Activated CD4-positive, alpha-beta memory T cell treated with anti-CD3 and anti-CD28 coated beads for 36 hours (primary cell): ENCODE data around the gene WDR86. TPM values are rescaled to one million over a fixed set of nuclear protein-coding genes. Genes with fewer than 3 reads are reported as not detected.

Source experiments
- CTCF ChIA-PET: fragments of 350-600 bp; sonication (Branson Sonifier 250); formaldehyde crosslinking; loops from one replicate; lab custom pipeline; 2021; ENCODE audit warnings: antibody characterized with exemption, inconsistent platforms; lab: Charles Lee
- POLR2A ChIA-PET: fragments of 350-600 bp; sonication (Branson Sonifier 250); formaldehyde crosslinking; loops from one replicate; lab custom pipeline; 2021; ENCODE audit warnings: antibody characterized with exemption; lab: Charles Lee
- DNase-seq: peaks from one replicate; pipeline ENCODE4 v3.0.0-alpha.2; 2020
- H3K27ac Mint-ChIP-seq: one replicate; pipeline ENCODE4 v1.8.0; 2021; ENCODE audit warnings: mixed read lengths
- H3K27me3 Mint-ChIP-seq: one replicate; pipeline ENCODE4 v1.8.0; 2021; ENCODE audit warnings: mixed read lengths
- H3K36me3 Mint-ChIP-seq: one replicate; pipeline ENCODE4 v1.8.0; 2021; ENCODE audit warnings: mixed read lengths
- H3K4me1 Mint-ChIP-seq: one replicate; pipeline ENCODE4 v1.8.0; 2021; ENCODE audit warnings: low read depth, mixed read lengths
- H3K4me3 Mint-ChIP-seq: one replicate; pipeline ENCODE4 v1.8.0; 2021; ENCODE audit warnings: mild to moderate bottlenecking, mixed read lengths
- H3K9me3 Mint-ChIP-seq: one replicate; pipeline ENCODE4 v1.8.0; 2021; ENCODE audit warnings: mixed read lengths
- intact Hi-C: fragments of 100-400 bp; cut with micrococcal nuclease; formaldehyde crosslinking; loops from one replicate; pipeline ENCODE4 v1.15.1; 2023
- total RNA-seq, 2 experiments: library from RNA; stranded (reverse); gene quantifications; one replicate each; pipeline ENCODE4 v1.2.3, GENCODE V29; 2021

The WDR86 gene
- total RNA-seq, 2 experiments from 2014 or later = 0.17 to 0.43 TPM

DNA sequence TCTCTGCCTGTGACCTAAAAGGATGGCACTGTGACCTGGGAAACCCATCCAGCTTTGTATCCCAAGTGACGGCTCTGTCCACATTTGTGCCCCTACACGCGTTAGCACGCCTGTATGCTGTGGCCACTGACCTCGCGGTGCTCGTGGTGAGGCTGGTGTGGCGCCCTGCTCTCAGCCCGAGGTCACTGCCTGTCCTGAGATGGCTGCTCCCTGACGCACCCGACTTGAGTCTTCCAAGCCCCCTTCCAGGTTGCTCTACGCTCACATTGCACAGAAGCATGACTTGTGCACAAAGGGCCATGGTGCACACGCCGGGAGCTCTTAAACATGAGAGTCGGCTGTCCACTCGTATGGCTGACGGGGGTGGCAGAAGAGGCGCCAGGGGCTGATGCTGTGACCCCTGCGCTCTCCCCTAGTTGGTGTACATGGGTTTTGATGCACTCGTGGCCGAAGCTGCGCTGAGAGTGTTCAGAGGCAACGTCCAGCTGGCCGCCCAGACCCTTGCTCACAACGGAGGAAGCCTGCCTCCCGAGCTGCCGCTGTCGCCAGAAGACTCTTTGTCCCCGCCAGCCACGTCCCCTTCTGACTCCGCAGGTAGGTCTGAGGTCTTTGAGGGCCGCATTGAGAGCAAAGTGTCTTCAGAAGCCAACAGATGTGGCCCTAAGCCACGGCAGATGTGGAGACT is 33.5 kb downstream of the WDR86 start:
- Mint-ChIP-seq H3K36me3 (peaks cover 3% of the 10 kb centered on the region), H3K27me3 (no peaks in the 10 kb centered on the region), H3K4me1 (no peaks in the 10 kb centered on the region), H3K4me3 (no peak overlapping the region), H3K27ac (no peak overlapping the region), H3K9me3 (no peaks in the 10 kb centered on the region)
- ChIA-PET POLR2A (no interaction called here), CTCF (interaction anchor here (15.1 kb wide), 1 partner anchor 71 kb away, joined by 384 read pairs; the partner anchor contains the start of gene CRYGN)
- intact Hi-C loops = no loop called here
- DNase-seq = no peak

DNA sequence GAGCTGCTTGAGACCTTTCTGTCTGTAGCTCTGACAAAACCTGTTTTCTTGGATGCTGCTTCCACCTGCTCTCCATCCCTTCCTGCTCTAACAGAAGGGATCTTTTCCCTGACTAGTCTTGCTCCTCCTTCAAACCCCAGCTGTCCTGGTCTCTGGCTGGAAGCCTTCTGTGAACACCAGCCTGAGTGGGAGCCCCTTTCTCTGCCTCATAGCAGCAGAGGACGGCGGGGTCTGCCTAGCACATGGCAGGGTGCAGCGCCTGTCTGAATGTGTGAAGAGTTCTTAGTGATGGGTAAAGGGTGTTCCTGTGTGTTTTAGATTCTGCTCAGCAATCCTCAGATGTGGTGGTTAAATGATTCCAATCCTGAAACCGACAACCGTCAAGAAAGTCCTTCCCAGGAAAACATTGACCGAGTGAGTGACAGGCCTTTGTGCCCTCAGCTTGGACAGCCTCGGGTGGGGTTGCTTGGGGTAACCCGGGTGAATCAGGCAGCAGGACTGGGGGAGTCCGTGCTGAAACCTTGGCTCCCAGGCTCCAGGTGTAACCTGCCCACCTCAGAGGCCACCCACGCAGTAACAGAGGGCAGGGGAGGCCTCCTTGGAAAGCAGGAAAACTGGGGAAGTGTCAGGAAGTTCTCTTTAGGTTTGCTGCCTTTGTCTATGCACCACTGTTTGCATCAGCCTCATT is 34.2 kb downstream of the WDR86 start:
- Mint-ChIP-seq H3K27me3 (no peaks in the 10 kb centered on the region), H3K27ac (no peak overlapping the region), H3K4me3 (no peak overlapping the region), H3K4me1 (no peaks in the 10 kb centered on the region), H3K9me3 (no peaks in the 10 kb centered on the region), H3K36me3 (peaks cover 6% of the 10 kb centered on the region)
- ChIA-PET CTCF (interaction anchor here (15.1 kb wide), 1 partner anchor 71 kb away, joined by 384 read pairs; the partner anchor contains the start of gene CRYGN), POLR2A (no interaction called here)
- intact Hi-C loops = no loop called here
- no peak for DNase-seq

GRCh38 chr7:151374726-151375125 is 35.1 kb downstream of the WDR86 start:
- Mint-ChIP-seq H3K9me3 (no peaks in the 10 kb centered on the region), H3K36me3 (peaks cover 9% of the 10 kb centered on the region), H3K4me1 (no peaks in the 10 kb centered on the region), H3K27ac (no peak overlapping the region), H3K27me3 (no peaks in the 10 kb centered on the region), H3K4me3 (no peak overlapping the region)
- no peak for DNase-seq
- intact Hi-C loops = no loop called here
- POLR2A ChIA-PET = no interaction called here
- CTCF ChIA-PET = interaction anchor here (15.1 kb wide), 1 partner anchor 72 kb away, joined by 384 read pairs; the partner anchor contains the start of gene CRYGN

DNA sequence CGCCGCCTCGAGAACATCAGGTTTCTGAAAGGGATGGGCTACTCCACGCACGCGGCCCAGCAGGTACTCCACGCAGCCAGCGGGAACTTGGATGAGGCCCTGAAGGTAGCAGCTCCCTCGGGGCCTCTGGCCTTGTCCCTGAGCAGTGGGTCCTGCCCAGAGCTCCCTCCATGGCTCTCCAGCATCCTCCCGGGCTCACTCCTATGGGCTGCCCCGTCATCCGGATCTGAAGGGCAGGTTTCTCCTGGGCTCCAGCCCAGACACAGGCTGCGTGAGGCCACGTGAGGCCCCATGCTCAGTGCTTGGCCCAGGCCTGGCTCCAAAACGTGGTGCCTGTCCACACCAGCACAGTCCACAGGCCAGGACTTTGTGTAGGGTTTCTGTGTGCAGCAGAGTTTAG is 35.7 kb downstream of the WDR86 start:
- DNase-seq = no peak
- intact Hi-C loops = no loop called here
- no peaks in the 10 kb centered on the region for H3K9me3 Mint-ChIP-seq
- no peak overlapping the region for H3K27ac Mint-ChIP-seq
- no peaks in the 10 kb centered on the region for H3K27me3 Mint-ChIP-seq
- H3K36me3 Mint-ChIP-seq = peaks cover 9% of the 10 kb centered on the region
- POLR2A ChIA-PET = no interaction called here
- no peaks in the 10 kb centered on the region for H3K4me1 Mint-ChIP-seq
- H3K4me3 Mint-ChIP-seq = no peak overlapping the region
- CTCF ChIA-PET = interaction anchor here (15.1 kb wide), 1 partner anchor 73 kb away, joined by 384 read pairs; the partner anchor contains the start of gene CRYGN

GRCh38 chr7:151373599-151373998 is 36.2 kb downstream of the WDR86 start:
- no peaks in the 10 kb centered on the region for H3K27me3 Mint-ChIP-seq
- H3K9me3 Mint-ChIP-seq = no peaks in the 10 kb centered on the region
- H3K4me1 Mint-ChIP-seq = no peaks in the 10 kb centered on the region
- ChIA-PET CTCF (interaction anchor here (15.1 kb wide), 1 partner anchor 73 kb away, joined by 384 read pairs; the partner anchor contains the start of gene CRYGN), POLR2A (no interaction called here)
- intact Hi-C loops = no loop called here
- no peak overlapping the region for H3K4me3 Mint-ChIP-seq
- no peak overlapping the region for H3K27ac Mint-ChIP-seq
- peaks cover 9% of the 10 kb centered on the region for H3K36me3 Mint-ChIP-seq
- DNase-seq = no peak

DNA sequence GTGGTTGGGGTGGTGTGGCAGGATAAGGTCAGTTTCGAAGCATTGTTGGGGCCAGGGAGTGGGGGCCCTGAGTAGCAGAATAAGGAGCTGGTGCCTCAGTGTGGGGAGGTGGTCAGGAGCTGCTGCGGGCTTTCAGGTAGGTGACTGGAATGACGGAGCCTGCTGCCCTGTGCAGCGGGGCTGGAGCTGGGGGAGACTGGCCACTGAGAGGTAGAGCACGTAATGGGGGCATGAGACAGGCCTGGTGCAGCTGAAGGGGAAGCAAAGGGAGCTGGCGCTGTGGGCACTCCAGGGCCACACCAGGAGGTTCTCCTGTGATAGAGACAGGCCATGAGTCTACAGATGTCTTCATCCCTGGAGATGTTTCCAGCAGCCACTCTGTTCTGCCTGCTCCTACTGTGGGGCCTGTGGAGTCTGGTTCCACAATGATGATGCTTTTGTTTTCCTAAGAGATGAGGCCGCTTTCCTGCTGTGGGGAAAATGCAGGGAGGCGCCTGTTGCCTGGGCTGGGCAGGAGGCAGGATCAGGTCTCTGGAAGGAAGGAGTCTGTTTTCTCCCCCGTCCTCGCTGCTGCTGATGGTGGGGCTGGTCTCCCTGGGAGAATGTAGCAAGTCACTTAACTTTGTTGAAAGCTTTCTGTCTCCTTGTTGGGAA is 37.1 kb downstream of the WDR86 start:
- Mint-ChIP-seq H3K9me3 (no peaks in the 10 kb centered on the region), H3K36me3 (peaks cover 9% of the 10 kb centered on the region), H3K27me3 (no peaks in the 10 kb centered on the region), H3K4me3 (no peak overlapping the region), H3K4me1 (peaks cover 5% of the 10 kb centered on the region), H3K27ac (no peak overlapping the region)
- intact Hi-C loops = no loop called here
- POLR2A ChIA-PET = interaction anchor here (1.0 kb wide), 1 partner anchor 11 kb away, joined by 3 read pairs; no protein-coding TSS in a partner anchor
- CTCF ChIA-PET = interaction anchor here (15.1 kb wide), 1 partner anchor 74 kb away, joined by 384 read pairs; the partner anchor contains the start of gene CRYGN
- peak; percentile 3 for DNase-seq

DNA sequence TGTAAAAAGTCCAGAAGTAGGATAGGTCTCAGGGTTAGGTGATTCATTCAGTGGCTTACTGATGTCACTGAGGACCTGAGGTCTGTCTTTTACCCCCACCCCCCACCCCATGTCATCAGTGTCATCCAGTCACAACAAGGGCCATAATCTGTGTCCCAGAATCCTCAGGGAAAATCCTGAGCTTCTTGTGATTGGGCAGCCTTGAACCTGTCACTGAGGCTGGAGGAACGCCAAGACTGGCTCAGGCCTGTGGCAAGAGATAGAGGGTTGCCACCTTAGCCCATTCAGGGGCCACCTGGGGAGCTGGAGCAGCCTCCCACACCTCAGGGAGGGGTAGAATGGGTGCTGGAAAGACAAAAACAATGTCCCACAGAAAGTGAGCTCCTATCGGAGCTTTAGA is 38.6 kb downstream of the WDR86 start:
- H3K36me3 Mint-ChIP-seq = peaks cover 9% of the 10 kb centered on the region
- H3K4me3 Mint-ChIP-seq = no peak overlapping the region
- ChIA-PET POLR2A (interaction anchor here (0.6 kb wide), 1 partner anchor 12 kb away, joined by 3 read pairs; no protein-coding TSS in a partner anchor), CTCF (interaction anchor here (1.5 to 15.1 kb wide), 5 partner anchors 15 to 388 kb away, joined by 3 to 384 read pairs (median 7); partner anchors contain the start of gene CRYGN)
- DNase-seq = no peak
- no peak overlapping the region for H3K27ac Mint-ChIP-seq
- intact Hi-C loops = no loop called here
- peaks cover 5% of the 10 kb centered on the region for H3K4me1 Mint-ChIP-seq
- H3K9me3 Mint-ChIP-seq = no peaks in the 10 kb centered on the region
- no peaks in the 10 kb centered on the region for H3K27me3 Mint-ChIP-seq

GRCh38 chr7:151368136-151368571 is 41.7 kb downstream of the WDR86 start:
- H3K4me3 Mint-ChIP-seq = no peak overlapping the region
- peak; percentile 87 for DNase-seq
- peaks cover 5% of the 10 kb centered on the region for H3K4me1 Mint-ChIP-seq
- H3K9me3 Mint-ChIP-seq = no peaks in the 10 kb centered on the region
- H3K27ac Mint-ChIP-seq = no peak overlapping the region
- intact Hi-C loops = loop anchor here (1.0 to 5.0 kb wide), 3 partner anchors 16 to 80 kb away; no protein-coding TSS in a partner anchor
- H3K27me3 Mint-ChIP-seq = no peaks in the 10 kb centered on the region
- CTCF ChIA-PET = interaction anchor here (0.6 to 15.1 kb wide), 22 partner anchors 10 to 1993 kb away, joined by 3 to 384 read pairs (median 4); partner anchors contain the start of genes CRYGN and WDR86
- peaks cover 14% of the 10 kb centered on the region for H3K36me3 Mint-ChIP-seq
- POLR2A ChIA-PET = no interaction called here

DNA sequence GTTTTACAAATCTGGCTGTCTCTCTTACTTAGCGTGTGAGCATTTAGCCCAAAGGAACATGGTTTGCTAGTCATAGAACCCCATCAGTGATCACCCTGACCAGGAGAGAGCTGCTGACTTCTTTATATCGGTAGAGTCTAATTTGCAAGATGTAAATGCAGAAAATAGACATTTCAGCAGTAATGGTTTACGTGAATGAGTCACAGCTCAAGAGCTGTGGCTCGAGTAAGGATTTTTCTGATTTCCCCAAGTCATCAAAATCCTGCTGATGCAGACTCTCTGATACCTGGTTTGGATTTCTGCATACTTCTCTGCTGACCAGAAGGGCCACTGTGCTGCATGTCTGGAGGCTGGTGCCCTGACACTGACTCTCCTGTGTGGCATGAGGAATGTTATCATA is 42.6 kb downstream of the WDR86 start:
- Mint-ChIP-seq H3K27ac (no peak overlapping the region), H3K4me3 (no peak overlapping the region), H3K4me1 (peaks cover 5% of the 10 kb centered on the region), H3K36me3 (peaks cover 22% of the 10 kb centered on the region), H3K27me3 (no peaks in the 10 kb centered on the region), H3K9me3 (no peaks in the 10 kb centered on the region)
- ChIA-PET CTCF (interaction anchor here (0.7 to 15.1 kb wide), 11 partner anchors 11 to 393 kb away, joined by 3 to 384 read pairs (median 3); partner anchors contain the start of genes CRYGN and NUB1), POLR2A (no interaction called here)
- DNase-seq = no peak
- intact Hi-C loops = loop anchor here (5.0 kb wide), 1 partner anchor 50 kb away; no protein-coding TSS in a partner anchor

DNA sequence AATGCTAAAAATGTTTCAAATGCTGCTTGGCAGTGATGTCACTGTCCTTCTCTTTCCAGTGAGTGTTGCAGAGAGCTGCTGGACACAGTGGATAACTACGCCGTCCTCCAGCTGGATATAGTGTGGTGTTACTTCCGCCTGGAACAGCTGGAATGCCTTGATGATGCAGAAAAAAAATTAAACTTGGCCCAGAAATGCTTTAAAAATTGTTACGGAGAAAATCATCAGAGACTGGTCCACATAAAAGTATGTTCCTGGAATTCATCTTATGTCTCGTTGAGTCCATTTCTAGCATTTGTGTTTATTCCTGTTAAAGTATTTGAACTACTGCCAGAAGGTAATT is 43.0 kb downstream of the WDR86 start:
- Mint-ChIP-seq H3K27me3 (no peaks in the 10 kb centered on the region), H3K36me3 (peaks cover 24% of the 10 kb centered on the region), H3K27ac (no peak overlapping the region), H3K4me1 (peaks cover 5% of the 10 kb centered on the region), H3K4me3 (no peak overlapping the region), H3K9me3 (no peaks in the 10 kb centered on the region)
- CTCF ChIA-PET = interaction anchor here (0.7 to 15.1 kb wide), 13 partner anchors 10 to 393 kb away, joined by 3 to 384 read pairs (median 4); partner anchors contain the start of genes CRYGN, NUB1 and RHEB
- intact Hi-C loops = loop anchor here (5.0 kb wide), 1 partner anchor 50 kb away; no protein-coding TSS in a partner anchor
- POLR2A ChIA-PET = no interaction called here
- DNase-seq = no peak

DNA sequence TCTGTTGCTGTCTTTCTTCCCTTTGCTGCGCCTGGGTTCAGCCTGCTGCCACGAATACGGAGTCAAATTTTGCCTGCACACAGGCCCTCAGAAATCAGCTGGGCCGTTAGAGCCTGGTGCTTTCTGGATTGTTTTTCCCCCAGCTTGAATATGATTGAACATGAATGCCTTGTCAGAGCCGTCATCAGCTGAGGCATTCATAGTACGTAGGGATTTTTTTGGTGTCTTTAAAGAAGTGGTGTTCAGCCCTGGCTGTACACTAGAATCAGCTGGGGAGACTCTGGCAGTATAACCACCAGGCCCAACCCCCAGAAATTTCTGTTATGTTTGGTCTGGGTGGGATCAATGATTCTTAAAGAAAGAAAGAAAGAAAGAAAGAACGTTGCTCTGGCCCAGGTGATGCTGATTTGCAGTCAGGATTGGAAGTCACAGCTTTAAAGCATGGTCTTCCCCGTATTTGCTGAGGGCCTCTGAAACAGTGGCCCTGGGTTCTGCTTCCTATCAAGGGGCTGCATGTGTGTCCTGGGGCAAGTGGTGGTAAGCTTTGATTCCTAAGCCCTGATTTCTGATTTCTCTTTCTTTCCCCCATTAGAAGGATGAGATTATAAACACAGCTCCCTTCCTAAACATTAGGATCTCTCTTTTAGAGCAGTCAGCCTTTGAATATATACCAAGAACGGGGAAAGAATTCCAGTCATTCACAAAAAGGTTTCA is 43.5 kb downstream of the WDR86 start:
- POLR2A ChIA-PET = no interaction called here
- Mint-ChIP-seq H3K4me1 (peaks cover 5% of the 10 kb centered on the region), H3K36me3 (peaks cover 27% of the 10 kb centered on the region), H3K27ac (peak overlapping the region; percentile 57), H3K9me3 (no peaks in the 10 kb centered on the region), H3K27me3 (no peaks in the 10 kb centered on the region), H3K4me3 (no peak overlapping the region)
- DNase-seq = no peak
- CTCF ChIA-PET = interaction anchor here (0.7 to 15.1 kb wide), 12 partner anchors 10 to 394 kb away, joined by 3 to 384 read pairs (median 4); partner anchors contain the start of genes CRYGN and RHEB
- intact Hi-C loops = loop anchor here (5.0 kb wide), 1 partner anchor 49 kb away; no protein-coding TSS in a partner anchor
